Effector memory CD8-positive, alpha-beta T cell (primary cell): ENCODE data around the gene LPA.
A peak's percentile ranks its signal among the peaks of the same experiment; 100 is the strongest.

ENCODE experiments used
- ATAC-seq: fragments of 150-1000 bp; cut with Tn5 transposase; replicated peaks from 2 replicates; pipeline ENCODE4 v1.10.0; 2021; ENCODE audit warnings: mild to moderate bottlenecking, moderate library complexity
- DNase-seq, 3 experiments: peaks; one replicate each; pipeline ENCODE4 v3.0.0; 2021
- H3K27ac Mint-ChIP-seq, 2 donors: one replicate each; pipeline ENCODE4 v1.8.0; 2022; ENCODE audit warnings: mild to moderate bottlenecking in 2 of 2, mixed read lengths in 2 of 2, moderate library complexity in 2 of 2
- H3K27me3 Mint-ChIP-seq, 2 donors: one replicate each; pipeline ENCODE4 v1.8.0; 2022; ENCODE audit warnings: mixed read lengths in 2 of 2
- H3K36me3 Mint-ChIP-seq: one replicate; pipeline ENCODE4 v1.8.0; 2022; ENCODE audit warnings: mild to moderate bottlenecking, moderate library complexity, mixed read lengths; ENCODE audit not compliant: insufficient read depth
- H3K4me1 Mint-ChIP-seq, 2 donors: one replicate each; pipeline ENCODE4 v1.8.0; 2022; ENCODE audit warnings: low read depth in 2 of 2, mixed read lengths in 2 of 2
- H3K4me3 Mint-ChIP-seq, 2 donors: one replicate each; pipeline ENCODE4 v1.8.0; 2022; ENCODE audit warnings: mild to moderate bottlenecking in 2 of 2, mixed read lengths in 2 of 2, moderate library complexity in 2 of 2
- H3K9me3 Mint-ChIP-seq, 2 donors: one replicate each; pipeline ENCODE4 v1.8.0; 2022; ENCODE audit warnings: mixed read lengths in 2 of 2

LPA gene

DNA sequence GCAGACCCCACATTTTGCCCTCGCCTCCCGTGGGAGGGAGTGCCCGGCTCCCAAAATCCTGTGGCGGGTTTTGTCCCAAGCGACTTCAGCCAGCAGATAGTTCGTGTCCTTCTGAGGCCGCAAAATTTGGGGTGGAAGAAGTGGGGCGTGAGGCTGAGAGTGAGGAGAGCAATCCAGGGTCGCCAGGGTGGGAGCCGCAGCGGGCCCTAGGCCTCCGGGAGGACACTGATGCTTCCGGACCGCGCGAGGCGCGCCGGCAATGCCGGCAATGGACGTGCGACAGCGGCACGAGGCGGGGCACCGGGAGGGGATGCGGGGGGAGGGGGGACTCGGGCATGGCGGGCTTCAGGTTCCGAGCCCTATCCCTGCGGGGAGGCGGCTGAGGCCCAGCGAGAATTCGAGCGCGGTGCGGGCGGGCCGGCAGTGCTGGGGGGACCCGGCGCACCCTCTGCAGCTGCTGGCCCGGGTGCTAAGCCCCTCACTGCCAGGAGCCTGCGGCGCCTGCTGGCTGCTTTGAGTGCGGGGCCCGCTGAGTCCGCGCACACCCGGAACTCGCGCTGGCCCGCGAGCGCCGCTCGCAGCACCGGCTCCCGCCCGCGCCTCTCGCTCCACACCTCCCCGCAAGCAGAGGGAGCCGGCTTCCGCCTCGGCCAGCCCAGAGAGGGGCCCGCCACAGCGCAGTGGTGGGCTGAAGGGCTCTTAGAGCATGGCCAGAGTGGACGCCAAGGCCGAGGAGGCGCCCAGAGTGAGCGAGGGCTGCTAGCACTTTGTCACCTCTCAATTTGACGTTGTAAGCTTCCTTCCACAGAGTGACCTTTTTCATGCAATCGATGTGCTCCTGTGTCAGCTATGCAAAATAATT is 143.8 kb downstream of the LPA start:
- Mint-ChIP-seq H3K27me3 (no peaks in the 10 kb centered on the region), H3K36me3 (peaks cover 3% of the 10 kb centered on the region), H3K4me3 (peak overlapping the region; percentile 92 to 94), H3K9me3 (no peaks in the 10 kb centered on the region), H3K27ac (peak overlapping the region; percentile 95 to 98), H3K4me1 (peaks cover 33 to 44% of the 10 kb centered on the region in 2 donors)
- ATAC-seq (peak; percentile 84), DNase-seq (peak; percentile 71 to 83 (median 74))

DNA sequence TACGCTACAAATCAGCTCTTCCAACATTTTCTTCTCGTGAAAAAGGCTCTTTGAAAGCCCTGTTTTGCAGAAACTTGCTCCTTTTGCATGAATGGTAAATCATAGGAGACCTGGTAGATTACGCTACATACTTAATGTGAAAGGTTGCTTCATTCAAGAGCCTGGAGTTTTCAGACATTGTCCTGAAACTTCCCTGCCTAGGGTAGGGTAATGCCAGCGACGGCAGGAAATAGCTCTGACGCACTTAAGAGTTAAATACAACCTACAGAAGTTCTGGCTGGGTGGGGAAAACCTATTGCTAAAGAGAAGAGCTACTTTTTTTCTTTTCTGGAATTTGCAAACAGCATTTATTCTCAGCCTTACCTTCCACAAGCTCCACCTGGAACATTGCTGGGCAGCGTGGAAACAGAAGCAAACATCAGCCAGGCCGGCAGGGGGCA is 144.5 kb downstream of the LPA start:
- Mint-ChIP-seq H3K27me3 (no peaks in the 10 kb centered on the region), H3K27ac (peak overlapping the region; percentile 95 to 98), H3K4me1 (peaks cover 35 to 51% of the 10 kb centered on the region in 2 donors), H3K9me3 (no peaks in the 10 kb centered on the region), H3K4me3 (peak overlapping the region; percentile 92 to 94), H3K36me3 (peaks cover 3% of the 10 kb centered on the region)
- ATAC-seq = peak; percentile 67
- DNase-seq = no peak

DNA sequence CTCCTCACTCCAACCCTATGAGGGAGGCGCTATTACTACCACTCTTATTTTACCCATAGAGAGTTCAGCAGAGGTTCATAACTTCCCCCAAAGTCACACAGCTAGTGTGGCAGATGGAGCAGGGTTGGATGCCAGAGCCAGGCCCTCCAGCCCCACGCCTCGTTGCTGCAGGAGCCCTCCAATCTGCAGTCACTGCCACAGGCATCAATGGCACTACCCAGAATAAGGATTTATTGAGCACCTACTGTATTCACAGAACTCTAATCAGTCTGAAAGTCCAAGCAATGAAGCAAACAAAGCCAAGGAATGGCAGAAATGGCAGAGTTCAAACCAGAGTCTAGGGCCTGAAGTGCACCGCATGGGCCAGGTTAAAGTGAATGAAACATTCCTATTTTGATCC is 144.9 kb downstream of the LPA start:
- Mint-ChIP-seq H3K36me3 (peaks cover 3% of the 10 kb centered on the region), H3K4me1 (peaks cover 35 to 55% of the 10 kb centered on the region in 2 donors), H3K27me3 (no peaks in the 10 kb centered on the region), H3K4me3 (peak overlapping the region; percentile 92 to 94), H3K9me3 (no peaks in the 10 kb centered on the region), H3K27ac (peak overlapping the region; percentile 95 to 98)
- ATAC-seq = no peak
- DNase-seq = no peak

DNA sequence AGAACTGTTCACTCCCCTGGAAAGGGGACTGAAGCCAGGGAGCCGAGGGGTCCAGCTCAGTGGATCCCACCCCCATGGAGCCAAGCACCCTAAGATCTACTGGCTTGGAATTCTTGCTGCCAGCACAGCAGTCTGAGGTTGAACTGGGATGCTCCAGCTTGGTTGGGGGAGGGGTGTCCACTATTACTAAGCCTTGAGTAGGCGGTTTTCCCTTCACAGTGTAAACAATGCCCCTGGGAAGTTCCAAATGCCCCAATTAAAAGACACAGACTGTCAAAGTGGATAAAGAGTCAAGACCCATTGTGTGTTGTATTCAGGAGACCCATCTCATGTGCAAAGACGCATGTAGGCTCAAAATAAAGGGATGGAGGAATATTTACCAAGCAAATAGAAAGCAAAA is 150.2 kb downstream of the LPA start:
- Mint-ChIP-seq H3K36me3 (no peaks in the 10 kb centered on the region), H3K4me3 (no peak overlapping the region), H3K27me3 (no peaks in the 10 kb centered on the region), H3K27ac (no peak overlapping the region), H3K9me3 (no peaks in the 10 kb centered on the region), H3K4me1 (peaks cover 28 to 56% of the 10 kb centered on the region in 2 donors)
- ATAC-seq (no peak), DNase-seq (no peak)

DNA sequence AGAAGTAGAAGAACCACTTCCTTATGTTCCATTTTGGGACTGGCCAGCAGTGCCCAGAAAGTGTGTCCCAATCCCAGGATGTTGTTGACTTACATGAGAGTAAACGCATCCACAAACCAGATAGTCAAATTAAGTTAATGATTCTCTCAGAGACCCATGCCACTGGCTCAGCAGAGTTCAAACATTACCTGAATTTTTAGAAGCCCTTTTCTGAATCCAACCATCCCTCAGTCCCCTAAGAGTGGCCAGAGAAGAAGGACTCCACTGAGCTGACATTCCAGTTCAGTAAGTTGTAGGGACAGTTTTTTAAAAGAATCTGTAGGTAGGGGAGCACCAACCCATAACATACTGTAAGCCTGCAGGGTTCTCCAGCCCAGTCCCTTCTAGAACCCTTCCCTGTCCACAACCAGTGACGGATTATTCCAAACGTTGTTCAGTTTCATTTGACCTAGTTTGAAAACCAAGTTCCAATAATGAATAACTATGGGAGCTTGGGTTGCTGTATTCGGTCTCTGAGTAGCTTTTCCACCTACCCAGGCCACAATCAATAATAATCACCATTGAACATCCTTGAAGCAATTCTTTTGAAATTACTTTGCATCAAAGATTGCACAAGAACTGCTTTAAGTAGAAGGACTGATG is 153.0 kb downstream of the LPA start:
- ATAC-seq = no peak
- no peak overlapping the region for H3K4me3 Mint-ChIP-seq
- no peaks in the 10 kb centered on the region for H3K27me3 Mint-ChIP-seq
- H3K36me3 Mint-ChIP-seq = peaks cover 5% of the 10 kb centered on the region
- DNase-seq = no peak
- H3K9me3 Mint-ChIP-seq = no peaks in the 10 kb centered on the region
- no peak overlapping the region for H3K27ac Mint-ChIP-seq
- H3K4me1 Mint-ChIP-seq = peaks cover 17 to 40% of the 10 kb centered on the region in 2 donors

DNA sequence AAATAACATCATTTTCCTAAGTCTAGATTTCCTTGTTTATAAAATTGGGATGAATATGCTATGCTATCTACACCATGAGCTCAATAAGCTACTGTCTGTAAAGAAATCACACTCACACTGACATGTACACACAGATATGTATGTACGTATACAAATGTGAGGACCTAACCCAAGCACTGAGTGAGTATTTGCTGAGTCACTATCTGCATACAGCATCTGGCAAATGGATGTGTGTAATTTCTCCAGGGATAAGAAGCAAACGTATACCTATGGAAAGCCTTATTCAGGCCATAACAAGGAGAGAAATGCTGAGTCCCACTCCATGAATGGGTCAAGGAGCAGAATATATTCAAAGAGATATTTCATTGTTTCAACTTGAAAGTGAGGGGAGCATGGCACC is 153.9 kb downstream of the LPA start:
- DNase-seq (no peak), ATAC-seq (no peak)
- Mint-ChIP-seq H3K36me3 (peaks cover 5% of the 10 kb centered on the region), H3K4me1 (peaks cover 16 to 32% of the 10 kb centered on the region in 2 donors), H3K27me3 (no peaks in the 10 kb centered on the region), H3K4me3 (no peak overlapping the region), H3K9me3 (no peaks in the 10 kb centered on the region), H3K27ac (no peak overlapping the region)

DNA sequence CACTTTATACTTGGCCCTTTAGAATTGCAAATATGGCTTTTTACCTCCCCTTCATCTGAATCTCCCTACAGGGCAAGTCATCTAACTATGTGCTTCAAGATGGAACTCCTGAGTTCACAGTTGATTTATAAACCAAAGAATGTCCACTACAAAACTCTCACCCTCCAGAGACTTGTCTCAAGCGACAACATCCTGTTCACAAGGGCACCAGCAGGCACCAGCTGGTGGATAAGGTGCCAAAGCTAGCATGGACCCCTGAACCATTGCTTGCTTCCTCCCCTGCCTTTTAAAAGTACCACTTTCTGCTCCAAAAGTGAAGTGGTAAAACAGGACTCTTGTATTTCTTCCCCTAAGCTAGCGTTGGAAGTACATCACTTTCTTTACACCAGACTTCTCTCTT is 154.5 kb downstream of the LPA start:
- H3K4me3 Mint-ChIP-seq = no peak overlapping the region
- H3K36me3 Mint-ChIP-seq = peaks cover 5% of the 10 kb centered on the region
- no peaks in the 10 kb centered on the region for H3K9me3 Mint-ChIP-seq
- peaks cover 13 to 26% of the 10 kb centered on the region in 2 donors for H3K4me1 Mint-ChIP-seq
- H3K27ac Mint-ChIP-seq = peak overlapping the region; percentile 19 to 41
- no peaks in the 10 kb centered on the region for H3K27me3 Mint-ChIP-seq
- ATAC-seq = no peak
- no peak for DNase-seq

DNA sequence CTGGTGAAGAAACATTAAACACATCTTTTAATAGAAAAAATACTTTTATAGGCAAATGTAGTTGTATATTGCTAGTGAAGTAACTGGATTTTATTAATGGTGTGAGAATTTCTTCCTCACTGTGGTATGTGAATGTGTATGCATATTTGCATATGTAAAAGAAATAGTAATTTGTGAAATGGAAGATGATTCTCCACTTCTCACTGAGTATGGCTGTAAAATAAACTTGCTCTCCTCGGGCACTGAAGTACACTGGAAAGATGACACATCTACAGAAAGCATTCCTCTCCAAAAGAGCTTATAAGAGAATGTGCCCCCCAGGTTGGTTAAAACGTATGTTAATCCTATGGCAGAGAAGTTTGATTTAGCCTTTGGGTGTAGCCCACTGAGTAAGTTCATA is 155.5 kb downstream of the LPA start:
- ATAC-seq (no peak), DNase-seq (no peak)
- no peaks in the 10 kb centered on the region for H3K9me3 Mint-ChIP-seq
- H3K27ac Mint-ChIP-seq = no peak overlapping the region
- H3K4me1 Mint-ChIP-seq = peaks cover 13 to 20% of the 10 kb centered on the region in 2 donors
- no peaks in the 10 kb centered on the region for H3K27me3 Mint-ChIP-seq
- H3K4me3 Mint-ChIP-seq = no peak overlapping the region
- peaks cover 5% of the 10 kb centered on the region for H3K36me3 Mint-ChIP-seq

DNA sequence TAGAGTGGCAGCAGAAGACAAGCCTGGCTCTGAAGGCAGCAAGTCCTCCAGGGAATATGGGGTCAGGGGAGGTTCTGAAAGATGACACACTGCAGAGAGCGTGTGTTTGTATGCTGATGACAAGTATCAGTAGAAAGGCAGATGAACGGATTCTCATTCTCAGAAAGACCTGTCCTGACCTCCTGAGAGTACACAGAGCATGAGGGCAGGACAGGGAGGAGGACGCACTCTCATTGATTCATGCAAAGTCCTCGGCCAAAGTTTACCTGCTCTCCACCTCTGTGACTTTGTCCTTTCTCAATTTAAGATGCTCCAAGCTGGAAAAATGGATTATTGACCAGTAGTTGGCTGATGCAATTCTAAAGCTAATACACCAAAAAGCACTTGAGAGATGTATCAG is 156.7 kb downstream of the LPA start:
- H3K36me3 Mint-ChIP-seq = peaks cover 5% of the 10 kb centered on the region
- H3K4me3 Mint-ChIP-seq = no peak overlapping the region
- DNase-seq = no peak
- no peaks in the 10 kb centered on the region for H3K9me3 Mint-ChIP-seq
- no peak overlapping the region for H3K27ac Mint-ChIP-seq
- H3K27me3 Mint-ChIP-seq = no peaks in the 10 kb centered on the region
- H3K4me1 Mint-ChIP-seq = peaks cover 13% of the 10 kb centered on the region in 2 donors
- ATAC-seq = no peak

DNA sequence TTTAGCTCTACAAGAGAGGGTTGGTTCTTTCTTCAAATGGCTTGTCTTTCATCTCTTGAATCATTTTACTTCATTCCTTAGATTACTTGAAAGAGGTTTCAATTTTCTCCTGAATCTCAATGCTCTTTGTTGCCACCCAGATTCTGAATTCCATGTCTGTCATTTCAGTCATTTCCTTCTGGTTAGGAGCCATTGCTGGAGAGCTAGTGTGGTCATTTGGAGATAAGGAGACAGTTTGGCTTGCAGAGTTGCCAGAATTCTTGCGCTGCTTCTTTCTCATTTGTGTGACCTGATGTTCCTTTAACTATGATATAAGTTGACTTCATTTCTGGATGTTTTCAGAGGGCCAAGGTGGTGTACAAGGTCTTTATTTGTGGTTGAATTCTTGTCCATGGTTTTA is 158.1 kb downstream of the LPA start:
- peaks cover 13% of the 10 kb centered on the region in 2 donors for H3K4me1 Mint-ChIP-seq
- H3K27ac Mint-ChIP-seq = no peak overlapping the region
- DNase-seq = no peak
- H3K36me3 Mint-ChIP-seq = peaks cover 5% of the 10 kb centered on the region
- no peak overlapping the region for H3K4me3 Mint-ChIP-seq
- H3K27me3 Mint-ChIP-seq = no peaks in the 10 kb centered on the region
- no peak for ATAC-seq
- H3K9me3 Mint-ChIP-seq = no peaks in the 10 kb centered on the region

DNA sequence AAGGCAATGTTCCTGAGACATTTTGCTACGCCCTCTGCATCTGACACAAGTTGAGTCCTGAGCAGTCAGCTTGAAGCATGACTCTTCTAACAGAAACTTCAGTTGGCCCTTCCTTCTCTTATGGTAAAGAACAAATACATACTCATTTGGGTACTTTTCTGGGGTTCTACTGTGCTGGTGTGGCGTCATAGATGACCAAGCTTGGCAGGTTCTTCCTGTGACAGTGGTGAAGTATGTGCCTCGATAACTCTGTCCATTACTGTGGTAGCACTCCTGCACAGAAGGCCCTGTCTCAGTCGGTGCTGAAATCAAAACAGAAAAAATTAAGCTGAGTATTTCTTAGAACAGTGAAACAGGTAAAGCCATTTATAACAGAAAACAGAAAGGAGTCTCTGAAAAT is 163.4 kb downstream of the LPA start:
- Mint-ChIP-seq H3K36me3 (peaks cover 4% of the 10 kb centered on the region), H3K27ac (peak overlapping the region in 1 of 2 donors; percentile 20), H3K4me1 (no peaks in the 10 kb centered on the region), H3K27me3 (no peaks in the 10 kb centered on the region), H3K9me3 (no peaks in the 10 kb centered on the region), H3K4me3 (no peak overlapping the region)
- DNase-seq (no peak), ATAC-seq (no peak)

DNA sequence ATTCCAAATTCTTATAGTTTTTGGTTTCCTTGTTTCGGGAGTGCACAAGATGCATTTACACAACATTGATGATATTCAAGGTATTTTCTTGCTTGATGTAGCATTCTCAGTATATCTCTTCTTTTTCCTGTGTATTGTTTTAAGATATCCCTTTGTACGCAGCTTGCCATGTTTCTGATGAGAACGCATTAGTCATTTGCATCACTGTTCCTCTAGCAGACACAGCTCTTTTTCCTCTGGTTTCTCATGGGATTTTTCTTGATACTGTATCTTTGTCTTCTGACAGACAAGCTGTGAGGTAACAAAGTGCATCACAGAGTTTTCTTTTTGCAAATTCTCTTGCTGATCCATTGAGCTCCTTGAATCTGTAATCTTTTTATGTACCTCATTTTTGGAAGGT is 169.5 kb downstream of the LPA start:
- ATAC-seq = no peak
- Mint-ChIP-seq H3K36me3 (peaks cover 9% of the 10 kb centered on the region), H3K27ac (peak overlapping the region in 1 of 2 donors; percentile 8), H3K27me3 (no peaks in the 10 kb centered on the region), H3K4me1 (no peaks in the 10 kb centered on the region), H3K4me3 (no peak overlapping the region), H3K9me3 (no peaks in the 10 kb centered on the region)
- DNase-seq = no peak

DNA sequence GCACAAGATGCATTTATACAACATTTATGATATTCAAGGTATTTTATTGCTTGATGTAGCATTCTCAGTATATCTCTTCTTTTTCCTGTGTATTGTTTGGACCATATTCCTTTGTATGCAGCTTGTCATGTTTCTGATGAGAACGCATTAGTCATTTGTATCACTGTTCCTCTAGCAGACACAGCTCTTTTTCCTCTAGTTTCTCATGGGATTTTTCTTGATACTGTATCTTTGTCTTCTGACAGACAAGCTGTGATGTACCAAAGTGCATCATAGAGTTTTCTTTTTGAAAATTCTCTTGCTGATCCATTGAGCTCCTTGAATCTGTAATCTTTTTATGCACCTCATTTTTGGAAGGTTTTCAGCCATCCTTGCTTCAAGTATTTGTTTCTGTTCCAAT is 175.0 kb downstream of the LPA start:
- Mint-ChIP-seq H3K4me1 (no peaks in the 10 kb centered on the region), H3K27ac (no peak overlapping the region), H3K36me3 (peaks cover 14% of the 10 kb centered on the region), H3K27me3 (no peaks in the 10 kb centered on the region), H3K9me3 (no peaks in the 10 kb centered on the region), H3K4me3 (no peak overlapping the region)
- ATAC-seq (no peak), DNase-seq (no peak)

DNA sequence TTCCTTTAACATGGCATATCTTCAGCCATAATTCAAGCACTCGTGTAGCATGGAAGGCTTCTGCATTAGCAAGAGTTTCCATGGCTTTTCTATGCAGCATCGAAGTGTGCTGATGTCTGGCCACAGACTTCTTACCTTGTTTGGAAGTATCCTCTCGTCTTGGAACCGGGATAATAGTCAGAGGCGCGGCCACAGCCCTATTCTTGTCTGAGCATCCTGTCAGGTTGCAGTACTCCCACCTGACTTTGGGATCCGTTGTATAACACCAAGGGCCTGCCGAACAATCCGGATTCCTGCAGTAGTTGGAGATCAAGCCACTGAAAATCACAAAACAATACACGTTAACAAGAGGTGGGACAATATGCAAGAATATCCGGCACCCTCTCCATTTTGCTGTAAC is 177.0 kb downstream of the LPA start:
- Mint-ChIP-seq H3K9me3 (peaks cover 0 to 3% of the 10 kb centered on the region in 2 donors), H3K27ac (no peak overlapping the region), H3K4me1 (no peaks in the 10 kb centered on the region), H3K36me3 (peaks cover 19% of the 10 kb centered on the region), H3K27me3 (no peaks in the 10 kb centered on the region), H3K4me3 (no peak overlapping the region)
- DNase-seq (no peak), ATAC-seq (no peak)
